Spleen (tissue), 11 donors: Measurements from ENCODE around the gene FOXI3. TPM values are rescaled to one million over a fixed set of nuclear protein-coding genes. Genes with fewer than 3 reads are reported as not detected.

Experiments used
- DNase-seq: peaks from one replicate; pipeline ENCODE4 v3.0.0-alpha.2; 2020
- H3K27ac ChIP-seq, 8 donors: fragments of 200-600 bp; sonication (generic) in 7 of 8; 1 replicate in 4 of 8; 2 replicates in 4 of 8; pipeline versions ENCODE4 v1.5.0 to v1.8.0; 2016 to 2021; ENCODE audit warnings: inconsistent platforms in 4 of 8, mild to moderate bottlenecking in 4 of 8, moderate library complexity in 1 of 8
- H3K27me3 ChIP-seq, 7 donors: fragments of 200-600 bp; sonication (generic) in 6 of 7; replicated peaks in 1 of 7; 1 replicate in 4 of 7; 2 replicates in 3 of 7; pipeline versions ENCODE4 v1.5.0 to v1.8.0; 2016 to 2021; ENCODE audit warnings: inconsistent platforms in 3 of 7, mild to moderate bottlenecking in 1 of 7
- H3K36me3 ChIP-seq, 6 donors: fragments of 200-600 bp; sonication (generic) in 5 of 6; 1 replicate in 4 of 6; 2 replicates in 2 of 6; pipeline versions ENCODE4 v1.5.0 to v1.8.0; 2016 to 2021; ENCODE audit warnings: inconsistent platforms in 2 of 6
- H3K4me1 ChIP-seq, 6 donors: fragments of 200-600 bp; sonication (generic) in 5 of 6; 1 replicate in 3 of 6; 2 replicates in 3 of 6; pipeline versions ENCODE4 v1.5.0 to v1.8.0; 2016 to 2021; ENCODE audit warnings: inconsistent platforms in 3 of 6
- H3K4me3 ChIP-seq, 8 donors: fragments of 200-600 bp; sonication (generic) in 7 of 8; 1 replicate in 4 of 8; 2 replicates in 4 of 8; pipeline versions ENCODE4 v1.5.0 to v1.8.0; 2016 to 2021; ENCODE audit warnings: inconsistent platforms in 4 of 8, mild to moderate bottlenecking in 4 of 8, moderate library complexity in 2 of 8
- H3K9me3 ChIP-seq, 8 donors: fragments of 200-600 bp; sonication (generic) in 7 of 8; 1 replicate in 4 of 8; 2 replicates in 4 of 8; pipeline versions ENCODE4 v1.5.0 to v1.8.0; 2016 to 2021; ENCODE audit warnings: inconsistent platforms in 4 of 8
- POLR2A ChIP-seq, 3 donors: fragments of 450-650 bp; IDR thresholded peaks; one replicate each; pipeline ENCODE4 v1.5.1; 2017; ENCODE audit warnings: antibody characterized with exemption in 3 of 3, mild to moderate bottlenecking in 1 of 3
- POLR2AphosphoS5 ChIP-seq, 3 donors: sonication (generic); formaldehyde crosslinking; IDR thresholded peaks; one replicate each; pipeline ENCODE4 v1.5.1; 2017; ENCODE audit warnings: antibody characterized with exemption in 3 of 3
- WGBS, 5 donors: extraction: QIAGEN DNeasy Blood & Tissue Kit in 3 of 5; methylation state at CpG; one replicate each; pipeline versions ENCODE4 v1.1.5 to v1.1.7; 2013 to 2018; 5-methylcytosine and 5-hydroxymethylcytosine counted together
- intact Hi-C: fragments of 100-400 bp; cut with DNase I; formaldehyde crosslinking; loops from one replicate; pipeline ENCODE4 v1.15.0; 2023; ENCODE audit warnings: low total_unique reads
- polyA plus RNA-seq, 3 donors: library from polyadenylated mRNA; stranded (reverse); fragments of 200-250 nt; gene quantifications; one replicate each; pipeline ENCODE4 v1.2.1, GENCODE V29; 2013
- total RNA-seq, 7 donors: library from RNA; depleted of rRNA in 3 of 7; stranded (reverse); fragments of >200 nt in 3 of 7; fragmentation: NEBNext Ultra II Directional in 4 of 7; extraction: Animal tissue kit (Norgen Biotek cat#: 25700) in 4 of 7; gene quantifications; one replicate each; pipeline versions ENCODE4 v1.1.0 to v1.2.1, GENCODE V29; 2016 to 2021
- TF ChIP-seq, protein P1 (sequence below), 11 experiments: fragments of 200-600 bp in 7 of 11; fragments of 450-650 bp in 4 of 11; sonication (generic) in 4 of 11; IDR thresholded peaks in 8 of 11; conservative IDR thresholded peaks in 3 of 11; 1 replicate in 7 of 11; 2 replicates in 4 of 11; pipeline versions ENCODE4 v1.4.0 to v1.8.0; 2016 to 2021; ENCODE audit warnings: antibody characterized with exemption in 11 of 11, inconsistent platforms in 4 of 11, mild to moderate bottlenecking in 1 of 11
- donor health status: healthy with polysubstance abuse.
- donor health status: DM: no; HTN: no; CAD: no; lungs with moderate emphysema.
- donor health status: DM: no; HTN: no; CAD: no.
- donor health status: Bipolar disorder and iron deficiency.
- donor health status: healthy.
- donor health status: DM: no; HTN: no; CAD: no.
- donor health status: DM: yes; HTN: yes; CAD: no.

FOXI3 gene
- total and polyA plus RNA-seq, 10 donors: not detected

DNA sequence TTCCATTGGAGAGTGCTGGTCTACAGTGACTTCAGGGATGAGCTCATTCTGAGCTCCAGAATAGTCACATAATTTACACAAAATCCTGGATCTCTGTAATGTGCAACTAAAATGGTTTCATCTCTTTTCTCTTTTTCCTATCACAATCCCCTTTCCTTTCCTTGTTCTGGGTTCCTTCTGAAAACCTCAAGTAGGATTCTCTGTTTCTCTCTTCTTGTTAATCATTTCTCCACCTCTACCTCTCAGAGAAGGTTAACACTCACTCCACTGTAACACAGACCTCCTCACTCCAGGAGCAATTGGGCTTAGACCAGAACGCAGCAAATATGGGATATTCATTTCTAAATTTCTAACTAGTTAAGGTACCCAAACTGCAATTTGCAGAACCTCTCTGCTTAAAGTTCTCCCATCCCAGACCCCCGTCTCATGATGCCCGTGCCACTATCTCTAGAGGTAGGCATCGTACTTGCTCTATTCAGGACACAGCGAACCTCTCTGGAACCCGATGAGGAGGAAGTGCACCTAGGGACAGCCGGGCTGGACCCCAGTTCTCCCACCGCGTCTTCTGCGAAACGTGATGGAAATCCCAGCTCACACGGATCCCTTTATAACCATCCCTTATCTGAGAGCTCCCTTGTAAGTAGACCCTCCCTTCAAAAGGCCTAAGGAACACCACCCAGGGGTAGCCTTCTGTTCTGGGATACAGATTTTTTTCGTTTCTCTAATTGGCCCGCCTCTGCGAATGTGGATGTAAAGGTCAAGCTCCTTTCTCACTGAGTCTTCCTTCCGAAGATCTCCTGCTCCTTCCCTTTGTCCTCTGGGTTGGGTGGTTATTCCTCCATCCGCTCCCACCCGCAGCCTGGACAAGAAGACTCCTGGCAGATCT lies 1.3 kb downstream of the FOXI3 start:
- TF ChIP-seq, protein P1, sequence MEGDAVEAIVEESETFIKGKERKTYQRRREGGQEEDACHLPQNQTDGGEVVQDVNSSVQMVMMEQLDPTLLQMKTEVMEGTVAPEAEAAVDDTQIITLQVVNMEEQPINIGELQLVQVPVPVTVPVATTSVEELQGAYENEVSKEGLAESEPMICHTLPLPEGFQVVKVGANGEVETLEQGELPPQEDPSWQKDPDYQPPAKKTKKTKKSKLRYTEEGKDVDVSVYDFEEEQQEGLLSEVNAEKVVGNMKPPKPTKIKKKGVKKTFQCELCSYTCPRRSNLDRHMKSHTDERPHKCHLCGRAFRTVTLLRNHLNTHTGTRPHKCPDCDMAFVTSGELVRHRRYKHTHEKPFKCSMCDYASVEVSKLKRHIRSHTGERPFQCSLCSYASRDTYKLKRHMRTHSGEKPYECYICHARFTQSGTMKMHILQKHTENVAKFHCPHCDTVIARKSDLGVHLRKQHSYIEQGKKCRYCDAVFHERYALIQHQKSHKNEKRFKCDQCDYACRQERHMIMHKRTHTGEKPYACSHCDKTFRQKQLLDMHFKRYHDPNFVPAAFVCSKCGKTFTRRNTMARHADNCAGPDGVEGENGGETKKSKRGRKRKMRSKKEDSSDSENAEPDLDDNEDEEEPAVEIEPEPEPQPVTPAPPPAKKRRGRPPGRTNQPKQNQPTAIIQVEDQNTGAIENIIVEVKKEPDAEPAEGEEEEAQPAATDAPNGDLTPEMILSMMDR (IDR thresholded peaks at IDR 0.05 in 8 of 11, conservative IDR thresholded peaks at IDR 0.05 in 3 of 11): no peak
- TF ChIP-seq POLR2AphosphoS5 (IDR thresholded peaks at IDR 0.05): no peak
- TF ChIP-seq POLR2A (IDR thresholded peaks at IDR 0.05): no peak
- no peaks in the 10 kb centered on the region for H3K36me3 ChIP-seq
- peaks cover 0 to 99% (median 84%) of the 10 kb centered on the region in 7 donors for H3K27me3 ChIP-seq
- peak overlapping the region in 1 of 8 donors; percentile 71 for H3K4me3 ChIP-seq
- intact Hi-C loops: no loop called here
- no peak overlapping the region for H3K27ac ChIP-seq
- H3K4me1 ChIP-seq: peaks cover 0 to 18% (median 12%) of the 10 kb centered on the region in 6 donors
- H3K9me3 ChIP-seq: no peaks in the 10 kb centered on the region
- no peak for DNase-seq
- WGBS, 5 donors: 11 to 17% (median 12%) methylated on average over 18 of the region's 18 CpGs

DNA sequence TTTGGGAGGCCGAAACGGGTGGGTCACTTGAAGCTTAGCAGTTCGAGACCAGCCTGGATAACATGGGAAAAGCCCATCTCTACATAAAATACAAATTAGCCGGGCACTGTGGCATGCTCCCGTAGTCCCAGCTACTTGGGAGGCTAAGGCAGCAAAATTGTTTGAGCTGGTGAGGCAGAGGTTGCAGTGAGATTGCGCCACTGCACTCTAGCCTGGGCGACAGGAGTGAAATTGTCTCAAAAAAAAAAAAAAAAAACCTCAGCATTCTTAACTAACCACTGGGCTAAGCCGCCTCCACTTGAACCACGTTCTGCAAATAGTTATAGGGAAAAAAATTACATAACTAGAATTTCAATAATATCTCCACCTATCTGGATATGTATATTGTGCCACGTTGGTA lies 2.3 kb downstream of the FOXI3 start:
- H3K4me1 ChIP-seq: peaks cover 0 to 18% (median 12%) of the 10 kb centered on the region in 6 donors
- WGBS, 5 donors: 77 to 88% (median 82%) methylated on average over 10 of the region's 10 CpGs
- no peak overlapping the region for H3K27ac ChIP-seq
- no peaks in the 10 kb centered on the region for H3K9me3 ChIP-seq
- no peak for DNase-seq
- no peak overlapping the region for H3K4me3 ChIP-seq
- H3K27me3 ChIP-seq: peaks cover 0 to 99% (median 84%) of the 10 kb centered on the region in 7 donors
- intact Hi-C loops: no loop called here
- no peaks in the 10 kb centered on the region for H3K36me3 ChIP-seq
- TF ChIP-seq POLR2AphosphoS5 (IDR thresholded peaks at IDR 0.05) (no peak), POLR2A (IDR thresholded peaks at IDR 0.05) (no peak)
- TF ChIP-seq, protein P1 (IDR thresholded peaks at IDR 0.05 in 8 of 11, conservative IDR thresholded peaks at IDR 0.05 in 3 of 11): no peak

DNA sequence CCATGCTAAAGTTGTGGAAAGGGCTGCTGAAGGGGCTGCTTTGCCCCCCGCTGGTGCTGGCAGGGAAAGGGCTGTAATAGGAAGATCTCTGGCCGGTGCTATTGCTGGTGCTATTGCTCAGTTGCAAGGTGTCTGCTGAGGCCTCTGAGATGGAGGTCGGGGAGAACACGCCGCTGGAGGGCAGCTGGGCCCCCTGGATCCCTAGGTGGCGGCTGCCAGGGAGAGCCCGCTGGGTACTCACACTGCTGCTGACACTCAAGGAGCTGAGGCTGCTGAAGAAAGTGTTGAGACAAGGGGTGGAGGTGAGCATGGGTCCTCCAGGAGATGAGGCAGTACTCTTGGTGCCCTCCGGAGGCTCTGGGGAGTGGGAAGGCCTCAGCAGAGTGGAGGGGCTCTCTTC lies 4.2 kb downstream of the FOXI3 start:
- H3K4me3 ChIP-seq: no peak overlapping the region
- no peaks in the 10 kb centered on the region for H3K9me3 ChIP-seq
- intact Hi-C loops: no loop called here
- no peak for DNase-seq
- TF ChIP-seq POLR2AphosphoS5 (IDR thresholded peaks at IDR 0.05): no peak
- 78 to 90% (median 85%) methylated on average over 8 of the region's 8 CpGs for WGBS, 5 donors
- peaks cover 0 to 16% (median 11%) of the 10 kb centered on the region in 6 donors for H3K4me1 ChIP-seq
- no peaks in the 10 kb centered on the region for H3K36me3 ChIP-seq
- H3K27me3 ChIP-seq: peaks cover 0 to 96% (median 65%) of the 10 kb centered on the region in 7 donors
- no peak overlapping the region for H3K27ac ChIP-seq

DNA sequence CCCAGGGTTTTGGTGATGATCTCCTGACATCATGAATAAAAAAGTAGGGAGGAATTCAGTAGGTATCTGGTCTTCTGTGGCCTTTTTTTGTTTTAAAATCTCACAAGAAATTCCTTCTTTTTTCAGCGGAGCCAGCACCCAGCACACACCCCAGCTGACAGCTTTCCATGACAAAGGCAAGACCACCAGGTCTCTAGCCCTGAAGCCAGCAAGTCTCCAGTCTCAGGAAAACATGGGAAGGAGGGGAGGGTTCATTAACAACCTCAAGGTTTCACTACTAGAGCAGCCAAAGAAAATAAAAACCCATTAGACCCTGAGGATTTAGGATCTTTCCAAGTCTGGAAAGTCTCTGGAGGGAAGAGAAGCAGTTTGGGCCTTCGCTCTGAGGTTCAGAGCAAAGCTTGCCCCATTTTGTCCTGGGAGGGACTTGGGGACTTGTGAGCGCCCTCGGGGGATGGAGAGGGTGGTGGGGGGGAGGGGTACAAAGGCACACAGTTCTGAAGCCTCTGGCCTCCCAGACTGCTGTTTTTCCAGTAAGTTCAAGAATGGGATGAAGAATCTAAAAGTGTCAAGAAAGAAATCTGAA lies 9.0 kb downstream of the FOXI3 start:
- no peaks in the 10 kb centered on the region for H3K36me3 ChIP-seq
- intact Hi-C loops: no loop called here

More for the DNA sequence above, 9.0 kb downstream of the FOXI3 start:
- TF ChIP-seq, protein P1 (IDR thresholded peaks at IDR 0.05 in 8 of 11, conservative IDR thresholded peaks at IDR 0.05 in 3 of 11): no peak
- TF ChIP-seq POLR2A (IDR thresholded peaks at IDR 0.05) (no peak), POLR2AphosphoS5 (IDR thresholded peaks at IDR 0.05) (no peak)
- DNase-seq: no peak
- no peaks in the 10 kb centered on the region for H3K4me1 ChIP-seq
- H3K27ac ChIP-seq: no peak overlapping the region
- peaks cover 0 to 90% (median 23%) of the 10 kb centered on the region in 7 donors for H3K27me3 ChIP-seq
- no peak overlapping the region for H3K4me3 ChIP-seq
- no peaks in the 10 kb centered on the region for H3K9me3 ChIP-seq
- 61 to 72% (median 68%) methylated on average over 4 of the region's 4 CpGs for WGBS, 5 donors
